ENCODE measurements around the gene MYH7B. TPM values are rescaled to one million over a fixed set of nuclear protein-coding genes. Genes with fewer than 3 reads are reported as not detected.

The MYH7B gene
- total RNA-seq, 1 experiment from 2014 or later: 0.22 TPM

- Histone ChIP-seq H2BK120ac (ENCODE audit: low read depth, low read length, poor library complexity, severe bottlenecking) (no peak overlapping the region), H3K14ac (ENCODE audit: insufficient read depth, low read length) (no peak overlapping the region), H2BK12ac (ENCODE audit: insufficient read length, low read depth, low read length) (no peak overlapping the region), H3K4me2 (ENCODE audit: insufficient read depth, insufficient read length, low read length) (no peak overlapping the region), H3K9me3 (ENCODE audit: control insufficient read depth, low read depth, low read length) (no peaks in the 10 kb centered on the region), H4K91ac (ENCODE audit: insufficient read length, low read depth, low read length) (no peak overlapping the region), H3K4me1 (ENCODE audit: insufficient read depth, low read length) (no peaks in the 10 kb centered on the region), H3K27ac (ENCODE audit: insufficient read length, low read depth, low read length) (no peak overlapping the region), H2AK5ac (ENCODE audit: insufficient read length, low read length) (no peak overlapping the region), H3K79me2 (ENCODE audit: insufficient read depth, low read length) (no peaks in the 10 kb centered on the region), H4K5ac (ENCODE audit: insufficient read length, low read depth, low read length) (no peak overlapping the region), H2AFZ (ENCODE audit: low read length) (no peak overlapping the region), H4K8ac (replicated peaks; ENCODE audit: insufficient read length, low read depth, low read length) (no peak overlapping the region), H2BK15ac (ENCODE audit: low read depth, low read length) (no peak overlapping the region), H3K18ac (ENCODE audit: insufficient read length, low read depth, low read length) (no peak overlapping the region), H2BK20ac (ENCODE audit: low read depth, low read length, poor library complexity, severe bottlenecking) (no peak overlapping the region), H3K23me2 (ENCODE audit: insufficient read length, low read depth, low read length, poor library complexity, severe bottlenecking) (no peaks in the 10 kb centered on the region), H4K20me1 (ENCODE audit: control insufficient read depth, insufficient read depth, insufficient read length) (no peaks in the 10 kb centered on the region), H3K4ac (ENCODE audit: low read depth, low read length) (no peak overlapping the region), H2BK5ac (ENCODE audit: insufficient read length, low read length) (no peak overlapping the region), H3K56ac (ENCODE audit: insufficient read length, low read depth, low read length) (no peak overlapping the region), H3T11ph (ENCODE audit: low read length) (no peak overlapping the region), H3K27me3 (ENCODE audit: insufficient read depth, low read length) (no peaks in the 10 kb centered on the region), H3K23ac (ENCODE audit: insufficient read length, low read depth, low read length) (no peak overlapping the region), H3K9ac (ENCODE audit: extremely low read depth, insufficient read length, low read length) (no peak overlapping the region), H3K79me1 (ENCODE audit: insufficient read depth, low read depth, low read length, poor library complexity, severe bottlenecking) (no peaks in the 10 kb centered on the region)
- DNase-seq: no peak
- Mint-ChIP-seq H3K36me3 (ENCODE audit: insufficient read depth in 1 of 3, low read depth in 3 of 3) (peaks cover 26 to 91% (median 78%) of the 10 kb centered on the region in 3 experiments), H3K9me3 (no peaks in the 10 kb centered on the region; a peak in 1 of 5 replicates), H3K4me3 (no peak overlapping the region; a peak in 1 of 5 replicates), H3K27ac (peak overlapping the region in 1 of 3 experiments; percentile 72; a peak in 1 of 7 replicates), H3K27me3 (ENCODE audit: low read depth) (no peaks in the 10 kb centered on the region), H3K4me1 (peaks cover 7 to 11% of the 10 kb centered on the region in 2 experiments)
- whole genome bisulfite sequencing (ENCODE audit: extremely low coverage, insufficient read length, low lambda C conversion rate): no CpG with 5 or more reads among the region's 10 CpGs
- no peak for TF ChIP-seq CTCF (conservative IDR thresholded peaks at IDR 0.05)
Observed at GRCh38 chr20:35002426-35003210, 47.0 kb downstream of the MYH7B start.
